ACHN (cell line): ENCODE results near the gene LRR1.
"Not testable (repeated sequence)": the region's sequence is repeated elsewhere in the genome, so short reads cannot be mapped to it uniquely, and the experiment has no call there.

Source experiments
- DNase-seq: peaks from one replicate; pipeline ENCODE4 v3.0.0-alpha.2; 2015
- in situ Hi-C: cut with HindIII; loops from 2 replicates; pipeline ENCODE4 v1.10.0; 2017; ENCODE audit warnings: low sequenced_read_pairs, low pct_ligation_motif_present, low pct_unique_long_range_greater_than_20kb

Gene LRR1

DNA sequence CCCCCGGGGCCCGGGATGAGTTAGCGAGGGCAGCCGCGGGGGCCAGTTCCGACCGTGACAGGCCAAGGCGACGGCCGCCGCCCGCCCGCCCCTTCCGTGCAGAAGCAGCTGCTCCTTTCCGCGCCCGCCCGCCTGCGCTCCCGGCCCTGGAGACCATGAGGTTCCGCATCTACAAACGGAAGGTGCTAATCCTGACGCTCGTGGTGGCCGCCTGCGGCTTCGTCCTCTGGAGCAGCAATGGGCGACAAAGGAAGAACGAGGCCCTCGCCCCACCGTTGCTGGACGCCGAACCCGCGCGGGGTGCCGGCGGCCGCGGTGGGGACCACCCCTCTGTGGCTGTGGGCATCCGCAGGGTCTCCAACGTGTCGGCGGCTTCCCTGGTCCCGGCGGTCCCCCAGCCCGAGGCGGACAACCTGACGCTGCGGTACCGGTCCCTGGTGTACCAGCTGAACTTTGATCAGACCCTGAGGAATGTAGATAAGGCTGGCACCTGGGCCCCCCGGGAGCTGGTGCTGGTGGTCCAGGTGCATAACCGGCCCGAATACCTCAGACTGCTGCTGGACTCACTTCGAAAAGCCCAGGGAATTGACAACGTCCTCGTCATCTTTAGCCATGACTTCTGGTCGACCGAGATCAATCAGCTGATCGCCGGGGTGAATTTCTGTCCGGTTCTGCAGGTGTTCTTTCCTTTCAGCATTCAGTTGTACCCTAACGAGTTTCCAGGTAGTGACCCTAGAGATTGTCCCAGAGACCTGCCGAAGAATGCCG, 22.6 kb downstream of the LRR1 start:
- in situ Hi-C loops: no loop called here
- DNase-seq: peak; percentile 57

DNA sequence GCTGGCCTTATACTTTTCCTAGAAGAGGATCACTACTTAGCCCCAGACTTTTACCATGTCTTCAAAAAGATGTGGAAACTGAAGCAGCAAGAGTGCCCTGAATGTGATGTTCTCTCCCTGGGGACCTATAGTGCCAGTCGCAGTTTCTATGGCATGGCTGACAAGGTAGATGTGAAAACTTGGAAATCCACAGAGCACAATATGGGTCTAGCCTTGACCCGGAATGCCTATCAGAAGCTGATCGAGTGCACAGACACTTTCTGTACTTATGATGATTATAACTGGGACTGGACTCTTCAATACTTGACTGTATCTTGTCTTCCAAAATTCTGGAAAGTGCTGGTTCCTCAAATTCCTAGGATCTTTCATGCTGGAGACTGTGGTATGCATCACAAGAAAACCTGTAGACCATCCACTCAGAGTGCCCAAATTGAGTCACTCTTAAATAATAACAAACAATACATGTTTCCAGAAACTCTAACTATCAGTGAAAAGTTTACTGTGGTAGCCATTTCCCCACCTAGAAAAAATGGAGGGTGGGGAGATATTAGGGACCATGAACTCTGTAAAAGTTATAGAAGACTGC, 23.4 kb downstream of the LRR1 start:
- in situ Hi-C loops: no loop called here
- DNase-seq: no peak

DNA sequence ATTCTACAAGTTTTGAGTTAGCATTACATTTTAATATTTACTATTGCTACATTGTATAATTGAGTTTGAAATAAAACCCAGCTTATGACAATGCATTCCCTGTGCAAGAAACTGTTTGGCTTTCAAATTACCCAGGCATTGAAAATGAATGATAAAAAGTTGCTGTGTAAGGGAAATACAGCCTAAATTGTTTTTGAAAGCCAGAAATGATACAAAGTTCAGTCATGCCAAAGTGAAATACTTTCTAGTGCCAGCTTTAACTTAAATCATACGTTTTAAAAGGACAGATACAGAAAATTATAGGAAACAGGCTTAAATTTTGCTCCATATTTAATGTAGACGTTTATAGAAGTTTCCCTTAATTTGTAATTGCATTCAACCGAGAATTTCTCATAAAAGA, 24.6 kb downstream of the LRR1 start:
- no peak for DNase-seq
- in situ Hi-C loops: no loop called here

DNA sequence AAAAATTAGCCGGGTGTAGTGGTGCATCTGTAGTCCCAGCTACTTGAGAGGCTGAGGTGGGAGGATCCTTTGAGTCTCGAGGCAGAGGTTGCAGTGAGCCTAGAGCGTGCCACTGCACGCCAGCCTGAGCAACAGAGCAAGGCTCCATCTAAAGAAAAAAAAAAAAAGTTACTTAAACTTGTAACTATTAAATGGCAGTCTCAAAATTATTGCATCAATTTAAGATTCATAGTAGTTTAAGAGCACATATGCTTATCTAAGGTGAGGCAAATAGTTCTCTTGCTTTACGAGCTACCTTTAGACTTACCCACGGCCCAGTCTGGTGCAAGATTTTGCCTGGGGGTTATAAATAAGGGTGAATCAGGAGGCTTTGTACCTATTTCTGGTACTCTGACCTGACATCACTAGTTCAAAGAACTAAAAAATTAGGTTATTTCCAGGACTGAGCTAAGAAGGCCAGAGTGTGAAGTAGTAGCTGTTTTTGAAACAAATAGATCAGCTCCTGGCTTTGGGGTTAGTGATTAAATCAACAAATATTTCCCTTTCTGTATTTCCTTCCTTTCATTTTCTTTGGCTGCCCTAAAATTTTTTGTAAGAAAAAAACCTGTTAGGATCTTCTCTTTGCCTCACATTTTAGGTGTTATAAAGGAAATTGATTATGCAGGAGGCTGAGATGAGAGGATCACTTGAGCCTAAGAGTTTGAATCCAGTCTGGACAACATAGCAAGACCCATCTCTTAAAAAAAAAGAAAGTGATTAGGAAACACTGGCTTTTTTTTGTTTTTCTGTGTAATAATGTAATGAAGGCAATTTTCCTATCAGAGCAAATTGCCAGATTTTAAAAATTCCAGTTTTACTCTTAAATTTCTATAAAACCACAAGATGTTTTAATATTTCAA, 25.4 kb downstream of the LRR1 start:
- in situ Hi-C loops: no loop called here
- no peak for DNase-seq

DNA sequence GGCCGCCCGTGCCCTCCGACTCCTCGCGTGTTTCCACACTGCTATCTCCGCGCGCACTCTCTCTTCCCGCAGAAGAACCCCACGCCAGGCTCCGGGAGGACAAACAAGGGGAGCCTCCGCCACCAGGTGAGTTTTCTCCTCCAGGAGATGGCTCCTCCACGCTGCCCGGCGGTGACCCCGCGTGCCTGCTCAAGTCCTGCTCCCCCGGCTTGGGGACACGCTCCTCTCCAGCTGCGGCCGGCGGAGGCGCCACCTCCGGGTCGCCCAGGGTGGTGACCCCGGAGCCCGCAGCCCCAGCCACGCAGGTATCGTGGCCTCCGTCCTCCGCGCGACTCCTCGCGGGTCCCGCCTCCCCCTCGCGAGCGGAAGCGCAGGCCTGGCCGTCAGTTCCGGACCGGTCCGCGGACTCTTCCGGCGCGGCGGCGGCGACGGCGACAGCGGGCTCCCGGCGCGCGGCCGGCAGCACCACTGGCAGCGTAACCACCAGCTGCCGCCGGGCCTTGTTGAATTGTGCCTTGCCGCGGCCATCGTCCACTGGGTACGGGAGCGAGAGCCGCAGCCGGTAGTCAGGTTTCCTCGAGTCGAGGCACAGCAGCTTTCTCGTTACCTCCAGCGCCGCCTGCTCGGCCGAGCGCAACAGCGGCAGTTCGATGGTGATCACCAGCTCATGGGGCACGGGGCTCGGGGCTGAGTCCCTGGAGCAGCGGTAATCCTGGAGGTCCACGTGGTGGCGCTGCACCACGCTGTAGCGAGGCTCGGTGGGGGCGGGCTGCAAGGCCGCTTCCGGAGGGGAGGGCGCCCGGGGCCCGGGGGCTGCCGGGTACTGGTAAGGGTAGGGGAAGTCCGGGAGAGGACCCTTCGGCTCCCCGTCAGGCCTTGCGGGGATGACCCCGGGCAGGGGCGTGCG, 35.2 kb downstream of the LRR1 start:
- DNase-seq: peak; percentile 91
- in situ Hi-C loops: no loop called here

- DNase-seq: peak; percentile 74
- in situ Hi-C loops: no loop called here
These were observed 36.0 kb downstream of the LRR1 start, which contains the start of gene DNAAF2 for GRCh38 chr14:49634547-49635334. Gene DNAAF2, minus strand, starts transcription at chr14:49635244. Its CDS starts 95 bp downstream, at chr14:49635149.

DNA sequence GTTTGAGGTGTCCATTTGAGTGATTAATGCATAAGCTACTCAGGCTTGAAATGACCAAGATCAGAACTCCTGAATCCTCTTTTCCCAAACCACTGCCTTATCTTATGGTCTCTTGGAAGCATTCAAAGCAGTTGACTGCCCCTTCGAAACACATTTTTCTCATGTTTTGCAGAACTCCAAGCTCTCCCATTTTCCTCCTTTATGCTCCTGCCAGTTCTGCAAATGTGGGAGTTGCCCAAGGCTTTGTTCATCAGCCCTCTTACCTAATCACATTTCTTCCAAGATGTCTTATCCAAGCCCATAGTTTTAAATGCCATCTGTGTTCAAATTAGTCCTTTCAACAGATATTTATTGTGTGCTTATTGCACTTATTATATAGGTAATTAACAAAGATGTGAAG, 38.1 kb downstream of the LRR1 start:
- in situ Hi-C loops: no loop called here
- DNase-seq: no peak

DNA sequence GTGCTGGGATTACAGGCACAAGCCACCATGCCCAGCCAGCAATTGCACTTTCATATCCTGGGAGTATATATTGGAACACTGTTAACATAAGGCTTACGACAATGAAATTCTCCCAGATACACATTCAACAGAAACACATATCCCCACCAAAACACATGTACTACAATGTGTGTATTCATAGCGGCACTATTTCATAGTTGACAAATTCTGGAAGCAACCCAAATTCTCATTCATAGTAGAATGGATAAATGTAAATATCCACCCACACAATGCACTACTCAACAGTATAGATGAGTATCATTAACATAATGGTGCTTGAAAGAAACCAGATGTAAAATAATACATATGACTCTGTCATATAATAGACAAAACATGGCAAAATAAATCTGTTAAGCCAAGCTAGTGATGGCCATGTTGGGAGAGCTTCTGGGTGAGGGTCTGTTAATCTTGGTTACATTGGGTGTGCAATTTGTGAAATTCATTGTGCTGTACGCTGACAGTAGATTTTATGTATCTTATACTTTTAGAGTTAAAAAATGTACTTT, 38.9 kb downstream of the LRR1 start:
- DNase-seq: no peak
- in situ Hi-C loops: no loop called here

- in situ Hi-C loops: no loop called here
- DNase-seq: no peak
These were observed 42.0 kb downstream of the LRR1 start for GRCh38 chr14:49640540-49641417.

DNA sequence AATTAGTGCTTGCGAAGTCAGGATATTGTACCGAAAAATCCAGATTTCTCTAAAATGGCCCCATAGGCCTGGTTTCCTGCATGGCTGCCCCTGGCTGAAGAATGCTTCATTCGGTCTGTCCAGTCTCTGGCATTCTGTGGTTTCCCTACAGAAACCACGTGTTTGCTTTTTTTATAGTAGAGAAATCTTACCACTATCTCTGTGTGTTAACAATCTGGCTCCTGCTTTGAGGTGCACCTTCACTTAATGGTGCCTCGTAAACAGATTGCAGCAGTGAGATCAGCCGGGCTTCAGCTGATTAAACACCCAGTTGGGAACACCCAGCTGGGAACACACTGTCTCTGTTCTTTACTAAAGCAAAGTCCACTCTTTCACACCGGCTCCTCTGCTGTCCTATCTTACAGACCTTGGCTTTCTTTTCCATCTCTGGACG, 43.0 kb downstream of the LRR1 start:
- in situ Hi-C loops: no loop called here
- DNase-seq: peak; percentile 65

GRCh38 chr14:49642163-49642562, 43.4 kb downstream of the LRR1 start:
- DNase-seq: no peak
- in situ Hi-C loops: no loop called here

- in situ Hi-C loops: no loop called here
- no peak for DNase-seq
These were observed 54.8 kb downstream of the LRR1 start for GRCh38 chr14:49653508-49653907.

- no peak for DNase-seq
- in situ Hi-C loops: no loop called here
These were observed 55.8 kb downstream of the LRR1 start for GRCh38 chr14:49654511-49654910.

DNA sequence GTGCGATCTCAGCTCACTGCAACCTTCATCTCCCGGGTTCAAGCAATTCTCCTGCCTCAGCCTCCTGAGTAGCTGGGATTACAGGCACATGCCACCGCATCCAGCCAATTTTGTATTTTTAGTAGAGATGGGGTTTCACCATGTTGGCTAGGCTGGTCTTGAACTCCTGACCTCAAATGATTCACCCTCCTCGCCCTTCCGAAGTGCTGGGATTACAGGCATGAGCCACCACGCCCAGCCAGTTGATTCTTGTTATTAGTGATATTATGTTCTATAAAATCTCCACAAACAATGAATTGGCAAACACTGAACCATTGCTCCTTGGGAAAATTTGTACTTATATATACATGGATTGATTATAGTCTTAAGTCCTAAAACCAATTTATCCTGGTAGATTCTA, 58.8 kb downstream of the LRR1 start:
- in situ Hi-C loops, DNase-seq: not testable (repeated sequence)

GRCh38 chr14:49659526-49660455, 61.1 kb downstream of the LRR1 start:
- in situ Hi-C loops: no loop called here
- DNase-seq: no peak
